Pulmonary artery endothelial cell (primary cell): Measurements from ENCODE around the gene TMCO1. TPM values are rescaled to one million over a fixed set of nuclear protein-coding genes. Genes with fewer than 3 reads are reported as not detected.
"Not testable (repeated sequence)": the region's sequence is repeated elsewhere in the genome, so short reads cannot be mapped to it uniquely, and the experiment has no call there.

Experiments
- DNase-seq: peaks from one replicate; pipeline ENCODE4 v3.0.0-alpha.2; 2011; ENCODE audit warnings: low read depth, low spot score
- total RNA-seq: library from RNA; depleted of rRNA; stranded (reverse); fragments of >200 nt; gene quantifications from 2 replicates; pipeline ENCODE4 v1.2.3, GENCODE V29; 2014

The TMCO1 gene
- total RNA-seq, 1 donor from 2014 or later: 59.5 TPM

DNA sequence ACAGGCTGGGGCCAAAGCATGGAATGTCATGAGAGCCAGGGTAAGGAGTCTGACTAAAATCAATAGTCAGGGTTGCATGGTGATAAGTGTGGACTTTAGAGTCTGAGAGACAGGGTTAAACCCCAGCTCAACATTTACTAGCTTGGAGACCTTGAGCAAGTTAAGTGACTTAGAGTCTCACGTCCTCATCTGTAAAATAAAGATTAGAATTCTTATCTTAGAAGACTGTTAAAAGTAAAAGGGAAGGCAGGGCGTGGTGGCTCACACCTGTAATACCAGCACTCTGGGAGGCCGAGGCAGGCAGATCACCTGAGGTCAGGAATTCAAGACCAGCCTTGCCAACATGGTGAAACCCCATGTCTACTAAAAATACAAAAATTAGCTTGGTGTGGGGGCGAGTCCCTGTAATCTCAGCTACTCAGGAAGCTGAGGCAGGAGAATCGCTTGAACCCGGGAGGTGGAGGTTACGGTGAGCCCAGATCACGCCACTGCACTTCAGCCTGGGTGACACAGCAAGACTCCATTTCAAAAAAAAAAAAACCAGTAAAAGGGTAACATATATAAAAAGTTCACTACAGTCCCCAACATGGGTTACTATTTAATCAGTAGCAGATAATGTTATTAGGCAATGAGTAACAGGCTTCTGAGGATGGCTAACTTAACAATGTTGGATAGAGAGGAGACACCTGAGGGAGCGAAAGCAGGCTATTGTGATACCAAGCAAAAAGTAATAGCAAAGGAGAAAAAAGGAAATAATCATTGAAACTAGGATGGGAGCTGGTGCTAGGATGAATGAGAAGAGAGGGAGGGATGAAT lies 20.8 kb downstream of the TMCO1 start:
- no peak for DNase-seq

DNA sequence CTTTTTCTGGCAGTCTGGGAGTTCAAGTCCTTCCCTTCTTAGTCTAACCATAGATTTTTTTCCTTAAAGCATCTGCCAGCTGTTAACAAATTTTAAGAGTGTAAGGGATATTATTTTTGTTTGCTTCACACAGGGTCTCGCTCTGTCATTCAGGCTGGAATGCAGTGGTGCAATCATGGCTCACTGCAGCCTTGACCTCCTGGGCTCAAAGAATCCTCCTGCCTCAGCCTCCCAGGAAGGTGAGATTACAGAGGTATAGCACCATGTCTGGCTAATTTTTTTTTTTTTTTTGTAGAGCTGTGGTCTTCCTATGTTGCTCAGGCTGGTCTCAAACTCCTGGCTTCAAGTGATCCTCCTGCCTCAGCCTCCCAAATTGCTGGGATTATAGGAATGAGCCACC lies 23.8 kb downstream of the TMCO1 start:
- DNase-seq: not testable (repeated sequence)

DNA sequence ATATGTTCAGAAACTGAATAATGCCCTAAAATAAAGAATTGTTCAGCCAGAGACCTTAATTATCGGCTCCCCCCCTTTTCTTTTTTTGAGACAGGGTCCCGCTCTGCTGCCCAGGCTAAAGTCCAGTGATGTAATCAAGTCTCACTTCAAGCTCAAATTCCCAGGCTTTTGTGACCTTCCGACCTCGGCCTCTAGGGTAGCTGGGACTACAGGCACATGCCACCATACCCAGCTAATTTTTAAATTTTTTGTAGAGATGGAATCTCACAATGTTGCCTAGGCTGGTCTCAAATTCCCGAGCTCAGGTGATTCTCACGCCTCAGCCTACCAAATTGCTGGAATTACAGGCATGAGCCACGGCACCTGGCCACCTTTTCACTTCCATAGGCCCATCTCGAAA lies 26.5 kb downstream of the TMCO1 start:
- no peak for DNase-seq

DNA sequence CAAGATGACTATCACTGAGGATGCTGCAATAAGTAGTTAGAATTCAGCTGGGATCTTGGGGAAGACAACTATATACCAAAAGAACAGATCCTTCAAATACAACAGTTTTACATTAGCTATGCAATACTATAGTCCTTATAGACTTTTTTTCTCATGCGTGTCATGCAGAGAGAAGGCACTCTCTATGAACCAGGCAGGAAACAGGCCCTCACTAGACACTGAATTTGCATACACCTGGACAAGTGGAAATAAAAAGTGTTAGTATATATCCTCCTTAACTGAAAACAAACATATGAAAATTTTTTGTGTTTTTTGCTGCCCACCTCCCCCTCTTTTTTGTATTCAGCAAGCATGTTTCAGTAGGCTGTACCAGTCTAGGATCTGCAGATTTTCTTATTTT lies 29.9 kb downstream of the TMCO1 start:
- DNase-seq: no peak

DNA sequence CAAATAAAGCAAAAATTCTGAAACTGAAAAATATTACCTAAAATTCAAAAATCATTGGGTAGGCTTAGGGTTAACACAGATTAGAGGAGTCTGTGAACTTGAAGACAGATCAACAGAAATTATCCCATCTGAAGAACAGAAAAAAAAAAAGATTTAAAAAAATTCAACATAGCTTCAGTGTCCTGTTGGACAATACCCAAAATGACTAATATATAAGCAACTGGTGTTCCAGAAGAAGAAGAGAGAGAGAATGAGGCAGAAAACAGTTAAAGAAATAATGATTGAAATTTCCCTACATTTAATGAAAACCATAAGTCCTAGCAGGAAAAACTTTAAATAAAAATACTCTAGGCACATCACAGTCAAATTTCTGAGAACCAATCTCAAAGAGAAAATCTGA lies 31.5 kb downstream of the TMCO1 start:
- no peak for DNase-seq

DNA sequence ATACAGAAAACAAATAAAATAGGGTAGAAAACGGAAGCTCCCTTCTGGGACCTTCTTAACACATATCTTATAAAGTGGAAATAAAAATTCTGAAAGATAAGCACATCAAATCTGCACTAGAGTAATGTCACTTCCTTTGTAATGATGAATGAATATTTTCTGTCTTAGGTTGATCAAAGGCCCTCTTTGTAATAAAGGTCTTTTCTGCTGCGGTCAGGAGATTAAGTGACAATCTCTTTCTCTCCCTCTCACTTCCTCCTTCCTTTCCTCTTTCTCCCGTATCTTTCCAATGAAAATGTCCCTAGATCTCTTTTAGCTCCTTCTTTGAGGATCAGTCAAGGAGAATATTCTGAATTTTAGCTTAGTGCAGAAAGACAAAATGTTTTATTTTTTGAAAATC lies 33.8 kb downstream of the TMCO1 start:
- no peak for DNase-seq

DNA sequence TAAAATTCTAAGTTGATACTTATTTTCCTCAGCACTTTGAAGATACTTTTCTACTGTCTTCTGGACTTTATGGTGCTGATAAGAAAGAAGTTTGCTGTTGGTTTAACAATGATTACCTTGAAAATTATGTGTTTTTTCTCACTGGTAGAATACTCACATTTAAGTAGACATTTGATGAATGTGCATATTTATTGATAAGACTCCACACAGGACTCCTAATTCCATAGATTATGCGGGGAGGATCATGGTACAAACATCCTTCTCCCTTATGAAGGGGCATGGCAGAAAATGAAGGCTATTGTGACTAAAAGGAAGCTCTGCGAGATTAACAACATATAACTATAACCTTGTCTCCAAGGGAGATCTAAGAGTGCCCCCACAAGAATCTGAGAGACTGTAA lies 41.8 kb downstream of the TMCO1 start:
- DNase-seq: no peak

DNA sequence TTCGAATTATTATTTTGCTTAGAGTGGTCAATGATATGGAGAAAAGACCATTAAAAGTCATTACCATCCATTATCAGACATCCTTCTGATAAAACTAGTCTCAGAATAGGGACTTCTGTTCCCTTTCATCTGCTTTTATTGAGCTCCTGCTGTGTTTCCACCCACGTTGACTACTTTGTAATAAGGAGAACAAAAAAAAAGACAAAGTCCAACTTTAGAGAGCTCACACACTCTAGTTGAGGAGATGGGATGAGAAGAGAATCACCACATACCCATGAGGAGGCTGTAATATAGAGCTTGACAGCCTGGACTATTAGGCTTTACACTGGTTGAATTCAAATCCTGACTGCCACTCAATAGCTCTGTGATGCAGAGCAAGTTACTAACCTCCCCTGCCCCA lies 42.5 kb downstream of the TMCO1 start:
- no peak for DNase-seq

DNA sequence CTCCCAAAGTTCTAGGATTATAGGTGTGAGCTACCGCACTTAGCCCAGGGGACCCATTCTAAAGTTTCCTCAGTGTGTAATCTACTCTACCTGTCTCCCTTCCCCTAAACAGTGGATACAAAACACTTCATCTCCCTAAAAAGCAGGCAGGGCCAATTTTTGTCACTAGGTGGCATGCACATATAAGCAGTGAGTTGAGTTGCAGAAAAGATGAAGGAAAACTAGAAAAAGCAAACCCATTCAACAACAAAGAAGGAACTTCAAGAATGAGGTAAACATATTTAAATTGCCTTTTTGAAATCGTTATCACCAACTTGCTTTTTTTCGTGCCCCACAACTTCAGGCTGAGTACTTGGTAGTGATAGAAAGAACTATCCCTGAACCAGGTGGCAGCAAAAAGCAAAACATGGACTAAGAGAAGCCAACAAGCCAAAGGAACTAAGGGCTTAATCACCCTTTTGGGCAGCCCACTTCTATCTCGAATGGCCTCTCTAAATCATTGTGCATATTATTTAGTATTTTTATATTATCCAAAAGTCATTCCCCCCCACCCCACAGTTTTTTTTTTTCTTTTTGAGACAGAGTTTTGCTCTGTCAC lies 50.7 kb downstream of the TMCO1 start:
- DNase-seq: no peak

DNA sequence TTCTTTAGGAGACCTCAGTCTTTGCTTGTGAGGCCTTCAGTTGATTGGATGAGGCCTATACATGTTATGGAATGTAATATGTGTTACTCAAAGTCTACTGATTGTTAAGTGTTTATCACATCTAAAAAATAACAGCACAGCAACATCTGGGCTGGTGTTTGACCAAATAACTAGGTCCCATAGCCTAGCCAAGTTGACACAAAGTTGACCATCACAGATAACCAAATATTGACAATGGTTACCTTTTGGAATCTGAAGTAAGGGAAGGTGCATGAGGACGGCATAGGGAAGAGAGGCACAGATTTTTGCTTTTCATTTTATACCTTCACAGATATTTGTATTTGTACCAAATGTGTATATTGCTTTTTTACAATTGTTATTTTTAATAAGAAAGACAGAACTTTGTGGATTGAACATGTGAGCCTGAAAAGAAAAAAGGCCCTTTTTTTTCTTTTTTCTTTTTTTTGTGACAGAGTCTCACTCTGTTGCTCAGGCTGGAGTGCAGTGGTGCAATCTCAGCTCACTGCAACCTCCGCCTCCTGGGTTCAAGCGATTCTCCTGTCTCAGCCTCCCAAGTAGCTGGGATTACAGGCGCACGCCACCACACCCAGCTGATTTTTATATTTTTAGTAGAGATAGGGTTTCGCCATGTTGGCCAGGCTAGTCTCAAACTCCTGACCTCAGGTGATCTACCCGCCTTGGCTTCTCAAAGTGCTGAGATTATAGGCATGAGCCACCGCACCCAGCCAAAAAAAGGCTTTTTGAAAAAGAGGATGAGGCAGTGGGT lies 52.2 kb downstream of the TMCO1 start:
- not testable (repeated sequence) for DNase-seq

DNA sequence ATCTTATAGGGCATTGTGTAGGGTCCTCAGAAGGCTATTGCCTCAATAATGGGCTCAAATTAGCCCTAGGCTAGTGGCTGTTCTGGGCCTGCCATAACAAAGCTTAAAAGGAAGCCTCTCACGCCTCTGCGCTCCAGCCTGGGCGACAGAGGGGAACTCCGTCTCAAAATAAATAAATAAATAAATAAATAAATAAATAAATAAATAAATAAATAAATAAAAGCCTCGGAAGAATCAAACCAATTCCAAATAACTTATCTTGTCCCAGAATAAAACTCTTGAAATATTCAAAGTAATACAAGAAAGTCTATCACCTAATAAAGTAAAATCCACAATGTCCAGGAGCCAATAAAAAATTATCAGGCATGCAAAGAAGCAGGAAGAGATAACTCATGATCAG lies 55.9 kb downstream of the TMCO1 start:
- DNase-seq: no peak

DNA sequence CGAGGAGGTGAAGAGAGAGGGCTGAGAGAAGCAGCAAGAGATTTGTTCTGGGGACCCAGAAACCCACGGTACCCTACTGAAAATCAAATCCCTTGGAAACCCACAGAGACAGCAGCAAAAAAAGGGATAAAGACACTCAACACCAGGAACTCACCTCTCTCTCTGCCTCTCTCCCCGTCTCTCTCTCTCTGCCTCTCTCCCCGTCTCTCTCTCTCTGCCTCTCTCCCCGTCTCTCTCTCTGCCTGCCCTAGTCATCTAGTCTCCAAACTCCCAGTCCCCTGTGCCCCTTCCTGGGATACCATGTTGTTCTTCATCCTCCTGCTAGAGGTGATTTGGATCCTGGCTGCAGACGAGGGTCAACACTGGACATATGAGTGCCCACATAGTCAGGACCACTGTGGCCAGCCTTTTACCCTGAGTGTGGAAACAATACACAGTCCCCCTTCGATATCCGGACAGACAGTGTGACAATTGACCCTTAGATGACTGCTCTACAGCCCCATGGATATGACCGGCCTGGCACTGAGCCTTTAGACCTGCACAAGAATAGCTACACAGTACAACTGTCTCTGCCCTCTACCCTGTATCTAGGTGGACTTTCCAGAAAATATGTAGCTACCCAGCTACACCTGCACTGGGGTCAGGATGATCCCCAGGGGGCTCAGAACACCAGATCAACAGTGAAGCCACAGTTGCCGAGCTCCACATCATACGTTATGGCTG lies 60.5 kb downstream of the TMCO1 start:
- no peak for DNase-seq

DNA sequence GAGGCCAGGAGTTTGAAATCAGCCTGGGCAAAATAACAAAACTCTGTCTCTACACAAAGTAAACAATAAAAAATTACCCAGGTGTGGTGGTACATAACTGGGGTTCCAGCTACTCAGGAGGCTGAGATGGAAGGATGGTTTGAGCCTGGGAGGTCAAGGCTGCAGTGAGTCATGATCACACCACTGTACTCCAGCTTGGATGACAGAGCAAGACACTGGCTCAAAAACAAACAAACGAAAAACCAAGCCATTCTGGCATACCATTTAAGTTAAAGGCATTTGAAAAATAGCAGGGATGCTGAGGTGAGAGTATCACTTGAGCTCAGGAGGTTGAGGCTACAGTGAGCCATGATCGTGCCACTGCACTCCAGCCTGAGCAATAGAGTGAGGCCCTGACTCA lies 65.0 kb downstream of the TMCO1 start:
- DNase-seq: no peak

DNA sequence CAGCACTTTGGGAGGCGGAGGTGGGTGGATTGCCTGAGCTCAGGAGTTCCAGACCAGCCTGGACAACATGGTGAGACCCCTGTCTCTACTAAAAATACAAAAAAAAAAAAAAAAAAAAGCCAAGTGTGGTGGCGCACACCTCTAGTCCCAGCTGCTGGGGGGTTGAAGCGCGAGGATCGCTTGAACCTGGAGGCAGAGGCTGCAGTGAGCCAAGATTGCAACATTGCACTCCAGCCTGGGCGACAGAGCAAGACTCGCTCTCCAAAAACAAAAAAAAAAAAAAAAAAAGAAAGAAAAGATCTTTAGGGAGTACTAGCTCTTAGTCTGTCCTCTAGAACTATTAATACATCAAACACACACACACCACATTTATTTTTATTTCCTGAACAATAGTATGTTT lies 66.7 kb downstream of the TMCO1 start:
- DNase-seq: not testable (repeated sequence)

DNA sequence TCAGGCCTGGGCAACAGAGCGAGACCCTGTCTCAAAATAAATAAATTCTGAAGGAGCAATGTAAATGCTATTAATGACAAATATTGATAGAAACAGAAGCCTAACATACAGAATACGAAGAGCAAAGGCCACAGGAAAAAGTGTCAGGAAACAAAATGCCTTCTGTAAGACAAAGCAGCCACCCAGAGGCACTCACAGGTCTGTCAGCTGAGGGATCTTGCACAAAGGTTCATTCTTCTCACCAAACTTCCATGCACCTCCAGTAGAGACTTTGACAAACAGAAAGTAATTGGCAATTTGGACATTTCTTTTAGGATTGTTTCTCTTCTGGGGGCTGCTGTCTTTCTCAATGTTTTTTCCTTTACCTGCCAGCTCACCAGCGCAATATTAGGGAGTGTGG lies 69.1 kb downstream of the TMCO1 start:
- DNase-seq: no peak

DNA sequence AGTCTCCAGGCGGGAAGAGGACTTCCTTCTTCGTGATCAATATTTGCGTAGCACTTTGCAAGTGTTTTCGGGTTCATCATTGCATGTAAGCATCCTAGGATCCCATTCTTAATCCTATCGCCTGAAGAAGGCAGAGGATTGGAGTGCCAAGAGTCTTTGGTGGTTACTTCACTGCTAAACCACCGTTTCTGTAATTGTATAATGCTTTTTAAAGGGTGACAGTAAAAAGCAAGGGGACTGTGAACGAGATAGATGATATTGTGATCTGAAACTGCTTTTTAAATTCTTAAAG lies 70.0 kb downstream of the TMCO1 start:
- no peak for DNase-seq

DNA sequence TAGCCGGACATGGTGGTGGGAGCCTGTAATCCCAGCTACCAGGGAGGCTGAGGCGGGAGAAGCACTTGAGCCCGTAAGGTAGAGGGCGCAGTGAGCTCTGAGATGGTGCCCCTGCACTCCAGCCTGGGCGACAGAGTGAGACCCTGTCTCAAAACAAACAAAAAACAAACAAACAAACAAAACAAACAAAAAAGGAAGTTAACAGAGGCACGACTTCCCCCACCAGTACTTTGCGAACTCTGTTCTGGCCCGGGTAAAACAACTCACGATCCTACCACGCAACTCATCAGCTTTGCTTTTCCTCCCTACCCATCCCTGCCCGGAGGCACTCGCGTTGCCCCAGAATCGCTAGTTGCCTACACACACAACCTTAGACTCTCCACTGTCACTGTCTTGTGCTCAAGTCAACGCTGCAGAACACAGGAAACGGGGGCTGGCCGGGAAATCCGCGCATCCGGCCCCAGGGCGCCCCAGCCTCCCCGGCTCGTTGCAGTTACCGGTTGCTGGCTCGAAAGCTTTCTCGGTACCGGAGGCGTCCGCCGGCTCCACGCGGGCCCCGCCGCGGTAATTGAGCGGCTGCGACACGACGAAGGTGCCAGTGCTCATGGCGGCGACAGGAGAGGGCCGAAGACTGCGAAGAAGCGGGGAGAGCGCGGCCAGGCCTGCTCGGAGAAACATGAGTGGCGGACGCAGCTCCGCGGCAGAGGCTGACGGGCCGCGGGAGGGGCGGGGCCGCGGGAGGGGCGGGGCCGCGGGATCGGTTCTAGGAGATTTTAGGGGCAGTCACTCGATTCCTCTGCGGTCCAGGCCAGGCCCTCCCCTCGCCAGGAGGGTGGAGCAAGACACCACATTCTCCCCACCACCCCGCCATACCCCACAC lies 70.5 kb downstream of the TMCO1 start, which contains the start of gene ALDH9A1:
Gene ALDH9A1 (minus strand): TSS at position 682 of the 880 bp plus-strand sequence. CDS start 4 bp downstream, at position 678.
- no peak for DNase-seq

DNA sequence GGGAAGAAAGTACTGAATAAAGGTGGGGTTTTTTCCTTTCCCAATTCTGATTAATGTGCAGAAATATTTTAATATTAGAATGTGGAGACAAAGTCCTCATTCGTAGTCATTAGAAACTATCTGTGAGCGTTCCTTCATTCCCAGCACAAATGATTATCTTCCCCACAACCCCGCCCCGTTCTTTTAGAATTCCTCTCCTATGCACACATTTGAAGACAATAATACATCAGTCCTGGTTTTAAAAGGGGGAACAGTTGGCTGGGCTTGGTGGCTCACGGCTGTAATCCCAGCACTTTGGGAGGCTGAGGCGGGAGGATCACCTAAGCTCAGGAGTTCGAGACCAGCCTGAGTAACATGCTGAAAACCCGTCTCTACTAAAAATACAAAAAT lies 71.2 kb downstream of the TMCO1 start:
- no peak for DNase-seq

DNA sequence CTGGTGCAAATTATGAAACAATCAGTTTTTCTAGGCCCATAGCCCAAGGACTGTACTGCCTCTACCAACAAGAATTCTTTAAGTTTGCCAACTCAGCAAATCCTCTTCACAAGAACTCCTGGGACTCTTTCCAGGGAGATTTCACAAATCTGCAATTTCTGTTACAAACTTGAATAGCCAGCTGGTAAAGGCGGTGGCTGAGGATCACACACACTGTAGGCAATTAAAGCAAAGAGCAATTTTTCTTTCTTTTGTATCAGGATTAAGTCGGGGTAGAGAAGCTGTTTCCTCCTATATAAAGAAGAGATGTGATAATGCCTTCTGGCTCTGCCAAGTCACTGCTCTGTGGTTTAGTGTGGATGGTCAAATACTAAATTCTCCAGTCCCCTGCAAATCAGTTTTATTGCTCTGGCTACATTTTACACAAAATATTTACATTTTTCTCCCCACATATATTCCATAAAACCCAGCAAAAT lies 72.0 kb downstream of the TMCO1 start:
- no peak for DNase-seq

DNA sequence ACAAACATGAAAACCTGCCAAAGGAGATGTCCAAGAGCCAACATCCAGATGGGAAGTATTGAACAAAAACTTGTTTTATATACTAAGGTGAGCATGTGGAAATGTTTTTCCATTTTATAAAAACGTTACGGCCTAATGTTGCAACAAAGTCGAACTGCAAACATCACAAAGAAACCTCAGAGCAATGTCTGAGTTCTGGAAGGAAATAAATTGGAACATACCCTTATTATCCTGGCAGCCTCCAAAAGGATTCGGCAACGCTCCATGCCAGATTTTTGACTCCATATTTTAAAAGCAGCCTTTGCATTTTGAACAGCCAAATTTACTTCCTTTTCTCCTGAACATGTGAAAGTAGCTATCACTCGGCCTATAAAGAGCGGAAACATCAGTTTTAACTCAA lies 73.6 kb downstream of the TMCO1 start:
- DNase-seq: no peak

DNA sequence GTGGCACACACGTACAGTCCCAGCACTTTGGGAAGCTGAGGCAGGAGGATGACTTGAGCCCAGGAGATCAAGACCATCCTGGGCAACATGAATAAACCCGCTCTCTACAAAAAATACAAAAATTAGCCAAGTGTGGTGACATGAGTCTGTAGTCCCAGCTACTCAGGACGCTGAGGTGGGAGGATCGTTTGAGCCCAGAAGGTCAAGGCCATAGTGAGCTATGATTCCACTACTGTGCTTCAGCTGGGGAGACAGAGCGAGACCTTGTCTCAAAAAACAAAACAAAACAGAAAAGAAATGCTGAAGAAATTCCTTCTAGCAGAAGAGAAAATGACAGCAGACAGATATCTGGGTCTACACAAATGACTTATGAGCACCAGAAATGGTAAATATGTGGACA lies 80.6 kb downstream of the TMCO1 start:
- DNase-seq: no peak
